ENCODE results near the gene INSIG2. TPM values are rescaled to one million over a fixed set of nuclear protein-coding genes. Genes with fewer than 3 reads are reported as not detected.

INSIG2 gene
- total RNA-seq, 3 donors from 2014 or later, result 14.6 to 27.8 (median 14.8) TPM

GRCh38 chr2:118050386-118050785 is 37.9 kb upstream of the INSIG2 start:
- intact Hi-C loops (cut with DNase I, micrococcal nuclease), result no loop called here
- no peak overlapping the region for H3K4me3 ChIP-seq
- no peaks in the 10 kb centered on the region for H3K9me3 ChIP-seq
- H3K4me1 ChIP-seq (ENCODE audit: low read depth), result no peaks in the 10 kb centered on the region
- no peak for TF ChIP-seq CTCF (IDR thresholded peaks at IDR 0.05)
- H3K36me3 ChIP-seq (ENCODE audit: low read depth), result no peaks in the 10 kb centered on the region
- DNase-seq, result no peak
- no peak for ATAC-seq

DNA sequence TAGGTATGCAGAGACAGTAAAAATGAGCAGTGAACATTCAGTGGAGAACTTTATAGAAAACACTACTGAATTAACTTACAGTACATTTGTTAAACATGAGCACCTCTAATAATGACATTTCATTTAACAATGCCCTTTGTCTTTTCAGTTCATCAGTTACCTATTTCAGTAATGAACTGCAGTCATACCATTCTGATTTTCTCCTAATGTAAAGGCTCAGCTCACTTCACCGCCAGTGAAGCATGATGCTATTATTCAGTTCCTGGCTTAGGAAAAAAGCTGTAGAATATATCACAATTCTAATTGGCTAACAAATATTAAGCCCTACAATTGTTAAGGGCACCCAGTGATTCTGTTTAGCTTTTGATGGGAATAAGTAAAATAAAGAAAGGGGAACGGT is 37.3 kb upstream of the INSIG2 start:
- TF ChIP-seq CTCF (IDR thresholded peaks at IDR 0.05), result no peak
- Histone ChIP-seq H3K4me1 (ENCODE audit: low read depth) (no peaks in the 10 kb centered on the region), H3K4me3 (no peak overlapping the region), H3K36me3 (ENCODE audit: low read depth) (no peaks in the 10 kb centered on the region), H3K9me3 (no peaks in the 10 kb centered on the region)
- intact Hi-C loops (cut with DNase I, micrococcal nuclease), result no loop called here
- ATAC-seq (no peak), DNase-seq (no peak)

GRCh38 chr2:118051826-118052358 is 36.4 kb upstream of the INSIG2 start:
- intact Hi-C loops (cut with DNase I, micrococcal nuclease), result no loop called here
- H3K9me3 ChIP-seq, result no peaks in the 10 kb centered on the region

GRCh38 chr2:118052474-118052873 is 35.8 kb upstream of the INSIG2 start:
- H3K4me1 ChIP-seq (ENCODE audit: low read depth), result no peaks in the 10 kb centered on the region
- H3K9me3 ChIP-seq, result no peaks in the 10 kb centered on the region
- H3K36me3 ChIP-seq (ENCODE audit: low read depth), result no peaks in the 10 kb centered on the region
- no peak overlapping the region for H3K4me3 ChIP-seq
- ATAC-seq, result no peak
- intact Hi-C loops (cut with DNase I, micrococcal nuclease), result no loop called here
- TF ChIP-seq CTCF (IDR thresholded peaks at IDR 0.05), result no peak
- no peak for DNase-seq

More at GRCh38 chr2:118051826-118052358, 36.4 kb upstream of the INSIG2 start:
- DNase-seq (no peak), ATAC-seq (no peak)
- Histone ChIP-seq H3K36me3 (ENCODE audit: low read depth) (no peaks in the 10 kb centered on the region), H3K4me1 (ENCODE audit: low read depth) (no peaks in the 10 kb centered on the region), H3K4me3 (no peak overlapping the region)
- TF ChIP-seq CTCF (IDR thresholded peaks at IDR 0.05), result no peak

DNA sequence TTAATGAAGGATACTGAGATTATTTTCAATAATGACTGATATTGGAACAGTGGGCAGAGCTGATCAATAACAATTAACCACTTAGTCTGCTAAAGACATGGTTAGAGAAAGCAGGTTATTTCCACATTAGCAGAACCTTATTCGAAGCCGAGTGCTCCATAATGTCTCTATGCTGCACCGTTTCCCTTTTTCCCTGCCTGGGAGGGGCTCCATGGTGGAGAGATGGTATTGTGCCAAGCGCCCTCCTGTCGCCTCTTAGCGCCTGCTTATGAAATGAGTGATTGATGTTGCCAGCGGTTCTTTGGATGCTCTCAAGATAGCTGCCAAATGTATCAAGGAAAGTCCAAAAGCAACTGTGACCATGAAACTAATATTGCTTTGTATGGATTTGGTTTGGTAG is 34.6 kb upstream of the INSIG2 start:
- H3K4me1 ChIP-seq (ENCODE audit: low read depth), result no peaks in the 10 kb centered on the region
- no peak overlapping the region for H3K4me3 ChIP-seq
- H3K36me3 ChIP-seq (ENCODE audit: low read depth), result no peaks in the 10 kb centered on the region
- no peak for DNase-seq
- TF ChIP-seq CTCF (IDR thresholded peaks at IDR 0.05), result no peak
- intact Hi-C loops (cut with DNase I, micrococcal nuclease), result no loop called here
- no peaks in the 10 kb centered on the region for H3K9me3 ChIP-seq
- no peak for ATAC-seq
